ENCODE data around the gene RAPGEF2.
"Not testable (repeated sequence)": the region's sequence is repeated elsewhere in the genome, so short reads cannot be mapped to it uniquely, and the experiment has no call there.

The RAPGEF2 gene

DNA sequence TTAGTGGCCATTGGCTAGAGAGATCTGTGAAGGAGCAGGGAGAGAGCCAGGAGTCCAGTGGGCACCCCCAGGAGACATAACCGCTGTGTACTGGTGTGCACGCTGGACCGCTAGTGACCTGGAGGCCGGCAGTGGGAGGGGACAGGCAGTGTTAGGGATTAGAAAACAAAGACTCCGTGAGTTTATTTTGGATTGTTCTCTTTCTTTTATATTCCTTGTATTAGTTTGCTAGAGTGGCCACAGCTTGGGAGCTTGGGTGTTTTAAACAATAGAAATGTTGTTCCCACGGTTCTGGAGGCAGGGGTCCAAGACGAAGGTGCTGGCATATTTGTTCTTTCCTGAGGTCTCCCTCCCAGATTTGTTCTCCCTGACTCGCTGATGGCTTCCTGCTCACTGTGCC, 266.4 kb downstream of the RAPGEF2 start:
- DNase-seq (ENCODE audit: low spot score) = no peak

DNA sequence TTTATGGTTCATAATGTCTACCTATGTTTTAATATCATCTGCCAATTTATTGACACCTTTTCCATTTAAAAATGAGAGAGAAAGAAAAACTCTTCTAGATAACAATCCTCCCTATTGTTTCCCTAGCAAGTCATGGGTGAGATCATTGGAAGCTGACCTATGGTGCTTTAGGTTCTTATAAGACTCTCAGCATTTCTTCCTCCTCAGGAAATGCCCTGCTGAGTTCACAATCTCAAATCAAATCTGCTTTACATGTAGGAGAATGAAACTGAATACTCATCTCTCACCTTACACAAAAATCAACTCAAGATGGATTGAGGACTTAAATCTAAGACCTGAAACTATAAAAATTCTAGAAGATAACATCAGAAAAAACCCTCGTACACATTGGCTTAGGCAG, 267.4 kb downstream of the RAPGEF2 start:
- DNase-seq (ENCODE audit: low spot score) = no peak

DNA sequence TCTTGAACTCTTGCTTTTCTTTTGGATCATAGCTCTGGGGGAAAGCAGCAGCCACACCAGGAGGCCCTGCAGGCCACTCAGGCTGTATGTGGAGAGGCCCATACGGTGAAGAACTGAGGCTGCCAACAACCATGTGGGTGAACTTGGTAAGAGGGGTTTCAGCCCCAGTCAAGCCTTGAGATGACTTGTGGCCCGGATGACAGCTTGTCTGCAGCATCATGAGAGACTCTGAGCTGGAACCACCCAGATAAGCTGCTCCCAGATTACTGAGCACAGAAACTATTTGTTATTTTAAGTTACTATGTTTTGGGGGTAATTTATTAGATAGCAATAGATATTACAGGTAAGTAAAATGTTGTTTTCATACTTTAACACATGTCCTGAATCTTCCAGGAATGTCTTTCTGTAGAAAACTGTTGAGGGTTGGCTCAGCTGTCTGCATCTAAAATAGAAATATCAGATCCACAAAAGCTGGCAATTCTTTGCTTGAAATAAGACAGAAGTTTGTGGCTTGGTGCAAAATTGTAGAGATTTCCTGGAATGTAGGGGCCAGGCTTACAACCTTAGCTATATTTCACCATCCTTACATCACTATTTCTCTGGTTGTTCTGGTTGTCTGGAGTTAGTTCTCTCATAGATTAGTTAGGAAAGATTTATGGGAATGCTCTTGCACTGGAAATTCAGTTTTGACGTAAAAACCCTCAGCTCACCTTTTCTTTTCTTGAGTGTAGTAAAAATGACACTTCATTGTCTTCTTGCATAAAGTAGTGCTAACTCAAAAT, 272.1 kb downstream of the RAPGEF2 start:
- no peak for DNase-seq (ENCODE audit: low spot score)

DNA sequence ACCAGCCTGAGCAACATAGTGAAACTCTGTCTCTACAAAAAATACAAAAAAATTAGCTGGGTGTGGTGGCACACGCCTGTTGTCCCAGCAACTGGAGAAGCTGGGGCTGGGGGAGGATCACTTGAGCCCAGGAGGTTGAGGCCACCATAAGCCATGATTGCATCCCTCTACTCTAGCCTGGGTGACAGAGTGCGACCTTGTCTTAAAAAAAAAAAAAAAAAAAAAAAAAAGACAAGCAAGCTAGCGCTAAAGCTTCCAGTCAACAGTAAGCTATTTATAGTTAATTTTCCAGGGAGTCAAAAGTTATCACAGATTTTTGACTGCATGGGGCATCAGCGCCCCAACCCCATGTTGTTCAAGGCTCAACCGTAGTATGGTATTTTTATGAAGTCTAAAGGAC, 273.4 kb downstream of the RAPGEF2 start:
- DNase-seq (ENCODE audit: low spot score) = no peak

DNA sequence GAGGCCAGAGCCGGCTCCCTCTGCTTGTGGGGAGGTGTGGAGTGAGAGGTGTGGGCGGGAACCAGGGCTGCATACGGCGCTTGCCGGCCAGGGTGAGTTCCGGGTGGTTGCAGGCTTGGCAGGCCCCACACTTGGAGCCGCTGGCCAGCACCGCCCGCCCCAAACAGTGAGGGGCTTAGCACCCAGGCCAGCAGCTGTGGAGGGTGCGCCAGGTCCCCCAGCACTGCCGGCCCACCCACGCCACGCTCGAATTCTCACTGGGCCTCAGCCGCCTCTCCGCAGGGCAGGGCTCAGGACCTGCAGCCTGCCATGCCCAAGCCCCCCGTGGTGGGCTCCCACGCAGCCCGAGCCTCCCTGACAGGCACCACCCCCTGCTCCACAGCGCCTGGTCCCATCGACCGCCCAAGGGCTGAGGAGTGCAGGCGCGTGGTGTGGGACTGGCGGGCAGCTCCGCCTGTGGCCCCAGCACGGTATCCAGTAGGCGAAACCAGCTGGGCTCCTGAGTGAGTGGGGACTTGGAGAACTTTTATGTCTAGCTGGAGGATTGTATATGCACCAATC, 275.3 kb downstream of the RAPGEF2 start:
- DNase-seq (ENCODE audit: low spot score) = no peak

DNA sequence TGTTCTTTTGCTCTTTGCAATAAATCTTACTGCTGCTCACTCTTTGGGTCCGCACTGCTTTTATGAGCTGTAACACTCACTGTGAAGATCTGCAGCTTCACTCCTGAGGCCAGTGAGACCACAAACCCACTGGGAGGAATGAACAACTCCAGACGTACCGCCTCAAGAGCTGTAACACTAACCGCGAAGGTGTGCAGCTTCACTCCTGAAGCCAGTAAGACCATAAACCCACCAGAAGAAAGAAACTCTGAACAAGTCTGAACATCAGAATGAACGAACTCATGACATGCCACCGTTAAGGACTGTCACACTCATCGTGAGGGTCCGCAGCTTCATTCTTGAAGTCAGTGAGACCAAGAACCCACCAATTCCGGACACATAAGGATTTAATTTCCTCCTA, 276.2 kb downstream of the RAPGEF2 start:
- not testable (repeated sequence) for DNase-seq (ENCODE audit: low spot score)

DNA sequence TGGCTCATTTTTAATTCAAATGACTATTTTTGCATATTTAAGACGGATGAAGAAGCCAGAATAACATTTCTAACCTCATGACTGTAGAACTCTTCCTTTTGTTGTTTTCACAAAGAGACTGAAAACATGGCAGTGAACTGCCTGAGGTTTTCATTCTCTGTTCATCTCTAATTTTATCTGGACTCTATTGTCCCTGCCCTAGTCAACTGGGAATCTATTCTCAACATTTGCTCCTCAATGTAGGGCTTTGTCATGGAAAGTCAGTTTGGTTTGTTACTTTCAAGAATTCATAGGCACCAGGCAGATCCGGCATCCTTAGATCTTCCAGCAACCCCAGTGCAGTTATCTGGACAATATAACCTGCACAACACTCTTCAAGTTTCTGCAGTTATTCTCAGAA, 277.0 kb downstream of the RAPGEF2 start:
- no peak for DNase-seq (ENCODE audit: low spot score)

DNA sequence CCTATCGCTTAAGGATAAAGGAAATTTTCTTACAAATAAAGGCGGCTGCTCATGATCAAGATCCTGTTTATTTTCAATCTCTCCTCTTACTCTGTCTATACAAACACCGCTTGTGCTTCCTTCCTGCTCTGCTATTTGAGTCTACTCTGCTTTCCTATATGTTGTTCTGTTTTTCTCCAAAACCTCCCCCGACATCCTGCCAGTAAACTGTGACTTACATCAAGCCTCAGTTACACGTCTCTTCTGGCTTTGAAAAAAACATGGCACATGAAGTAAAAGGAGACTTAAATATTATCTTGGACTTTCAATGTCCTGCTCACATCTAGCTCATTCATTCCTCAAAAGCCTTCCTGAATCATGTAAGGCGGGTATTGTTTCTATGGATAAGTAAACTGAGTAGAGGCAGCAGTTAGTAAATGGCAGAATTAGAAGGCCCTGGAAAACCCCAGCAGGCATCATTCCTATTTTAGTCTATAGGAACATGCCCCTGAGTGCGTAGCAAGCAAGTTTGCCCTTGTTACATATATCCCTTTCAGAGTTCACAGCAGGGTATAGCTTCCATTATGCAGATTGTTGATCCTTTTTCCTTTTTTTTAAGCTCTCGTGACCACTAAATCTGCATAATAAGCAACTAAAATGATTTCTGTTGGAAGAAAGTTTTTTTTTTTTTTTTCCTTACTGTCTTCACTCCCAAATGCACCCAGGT, 280.1 kb downstream of the RAPGEF2 start:
- no peak for DNase-seq (ENCODE audit: low spot score)

DNA sequence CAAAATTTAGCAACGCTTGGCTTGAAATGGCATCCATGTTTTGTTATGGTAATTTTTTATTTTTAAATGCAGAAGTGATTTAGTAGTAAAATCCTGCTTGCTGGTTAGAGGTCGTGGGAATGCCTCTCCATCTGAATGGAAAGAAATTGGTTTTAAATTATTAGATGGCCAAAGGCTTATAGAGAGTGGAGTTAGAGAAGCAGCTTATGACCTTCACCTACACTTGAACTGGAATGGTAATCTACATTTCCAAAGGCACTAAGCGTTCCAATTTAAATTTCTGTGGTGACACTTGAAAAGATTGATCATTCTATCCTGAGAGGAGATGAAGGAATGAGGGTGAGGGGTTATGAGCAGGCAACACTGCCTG, 280.7 kb downstream of the RAPGEF2 start:
- no peak for DNase-seq (ENCODE audit: low spot score)

DNA sequence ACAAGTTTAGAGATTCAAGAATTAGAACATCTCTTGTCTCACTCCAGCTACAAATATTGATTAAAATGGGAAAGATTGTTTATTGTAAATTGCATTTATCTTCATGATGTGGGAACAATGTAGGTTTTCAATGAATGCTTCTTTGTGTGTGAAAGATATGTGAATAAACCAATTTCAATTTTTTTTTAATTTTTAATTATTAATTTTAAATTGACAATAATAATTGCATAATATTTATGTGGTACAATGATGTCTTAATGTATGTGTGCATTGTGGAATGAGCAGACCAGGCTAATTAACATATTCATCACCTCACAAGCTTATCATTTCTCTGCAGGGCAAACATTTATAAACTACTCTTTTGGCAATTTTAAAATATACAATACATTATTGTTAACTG, 281.1 kb downstream of the RAPGEF2 start:
- DNase-seq (ENCODE audit: low spot score) = no peak

DNA sequence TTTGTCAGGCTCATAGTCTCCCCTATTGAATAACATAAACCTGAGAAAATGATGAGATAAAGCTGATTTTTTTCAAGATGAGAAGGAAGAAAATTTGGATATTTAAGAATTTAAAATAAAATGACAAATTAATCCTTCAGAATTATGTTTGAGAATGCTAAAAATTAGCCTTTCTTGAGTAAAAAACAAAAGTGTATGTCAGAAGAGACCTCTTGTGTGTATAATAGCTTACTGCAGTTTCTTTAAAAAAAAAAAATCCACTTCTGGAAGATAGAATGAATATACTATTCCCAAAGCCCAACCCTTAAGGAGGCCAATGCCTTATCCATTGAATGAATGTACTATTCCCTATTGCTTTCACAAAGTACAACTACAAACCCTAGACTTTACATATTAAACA, 281.8 kb downstream of the RAPGEF2 start:
- DNase-seq (ENCODE audit: low spot score) = no peak

DNA sequence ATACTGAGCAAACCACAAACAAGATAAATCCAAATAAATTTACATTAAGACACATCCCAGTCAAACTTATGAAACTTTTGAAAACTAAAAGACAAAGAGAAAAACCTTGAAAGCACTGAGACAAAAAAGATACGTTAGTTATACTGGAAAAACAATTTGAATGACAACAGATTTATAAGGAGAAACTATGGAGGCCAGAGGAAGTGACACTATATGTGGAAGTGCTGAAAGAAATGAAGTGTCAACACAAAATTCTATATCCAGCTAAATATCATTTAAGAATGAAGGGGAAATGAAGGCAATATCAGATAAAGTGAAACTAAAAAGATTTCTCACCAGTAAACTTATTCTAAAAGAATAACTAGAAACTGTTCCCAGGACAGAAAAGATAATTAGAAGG, 283.7 kb downstream of the RAPGEF2 start:
- no peak for DNase-seq (ENCODE audit: low spot score)

DNA sequence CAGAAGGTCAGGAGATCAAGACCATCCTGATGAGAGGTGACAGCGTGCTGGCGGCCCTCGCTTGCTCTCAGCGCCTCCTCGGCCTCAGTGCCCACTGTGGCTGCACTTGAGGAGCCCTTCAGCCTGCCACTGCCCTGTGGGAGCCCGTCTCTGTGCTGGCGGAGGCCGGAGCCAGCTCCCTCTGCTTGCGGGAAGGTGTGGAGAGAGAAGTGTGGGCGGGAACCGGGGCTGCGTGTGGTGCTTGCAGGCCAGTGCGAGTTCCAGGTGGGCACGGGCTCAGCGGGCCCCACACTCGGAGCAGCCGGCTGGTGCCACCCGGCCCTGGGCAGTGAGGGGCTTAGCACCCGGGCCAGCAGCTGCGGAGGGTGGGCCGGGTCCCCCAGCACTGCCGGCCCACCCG, 286.9 kb downstream of the RAPGEF2 start:
- no peak for DNase-seq (ENCODE audit: low spot score)

DNA sequence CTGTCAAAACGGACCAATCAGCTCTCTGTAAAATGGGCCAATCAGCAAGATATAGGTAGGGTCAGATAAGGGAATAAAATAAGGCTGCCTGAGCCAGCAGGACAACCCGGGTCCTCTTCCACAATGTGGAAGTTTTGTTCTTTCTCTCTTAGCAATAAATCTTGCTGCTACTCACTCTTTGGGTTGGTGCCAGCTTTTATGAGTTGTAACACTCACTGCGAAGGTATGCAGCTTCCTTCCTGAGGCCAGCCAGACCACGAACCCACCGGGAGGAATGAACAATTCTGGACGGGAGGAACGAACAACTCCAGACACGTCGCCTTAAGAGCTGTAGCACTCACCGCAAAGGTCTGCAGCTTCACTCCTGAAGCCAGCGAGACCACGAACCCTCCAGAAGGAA, 287.8 kb downstream of the RAPGEF2 start:
- DNase-seq (ENCODE audit: low spot score) = no peak

DNA sequence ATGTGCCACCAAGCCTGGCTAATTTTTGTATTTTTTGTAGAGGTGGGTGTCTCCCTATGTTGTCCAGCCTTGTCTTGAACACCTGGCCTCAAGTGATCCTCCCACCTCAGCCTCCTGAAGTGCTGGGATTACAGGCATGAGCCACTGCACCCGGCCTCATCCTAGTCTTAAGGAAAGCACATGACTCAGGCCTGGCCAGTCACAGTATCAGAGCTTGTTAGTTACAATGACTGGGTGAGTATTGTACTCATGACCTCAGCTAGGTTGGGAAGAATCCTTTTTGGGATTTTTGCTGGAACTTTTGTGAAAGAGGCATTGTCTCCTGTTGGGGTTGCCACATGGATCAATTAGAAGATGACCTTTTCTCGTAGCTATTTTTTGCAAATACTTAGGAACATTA, 292.8 kb downstream of the RAPGEF2 start:
- DNase-seq (ENCODE audit: low spot score) = no peak

DNA sequence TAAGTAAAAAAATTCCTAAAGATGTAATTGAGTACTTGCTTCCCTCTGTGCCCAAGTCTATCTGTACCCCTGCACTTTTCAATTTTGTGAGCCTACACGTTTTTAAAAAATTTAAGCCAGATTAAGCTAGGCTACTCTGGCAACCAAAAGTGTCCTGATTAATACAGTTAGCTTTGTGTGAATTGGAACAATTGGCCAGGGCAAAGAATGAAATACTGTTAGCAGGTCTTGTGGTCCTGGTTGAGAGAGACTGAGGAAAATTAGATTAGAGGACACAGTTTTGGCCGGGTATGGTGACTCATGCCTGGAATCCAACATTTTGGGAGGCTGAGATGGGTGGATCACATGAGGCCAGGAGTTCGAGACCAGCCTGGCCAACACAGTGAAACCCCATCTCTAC, 293.3 kb downstream of the RAPGEF2 start:
- DNase-seq (ENCODE audit: low spot score) = no peak

DNA sequence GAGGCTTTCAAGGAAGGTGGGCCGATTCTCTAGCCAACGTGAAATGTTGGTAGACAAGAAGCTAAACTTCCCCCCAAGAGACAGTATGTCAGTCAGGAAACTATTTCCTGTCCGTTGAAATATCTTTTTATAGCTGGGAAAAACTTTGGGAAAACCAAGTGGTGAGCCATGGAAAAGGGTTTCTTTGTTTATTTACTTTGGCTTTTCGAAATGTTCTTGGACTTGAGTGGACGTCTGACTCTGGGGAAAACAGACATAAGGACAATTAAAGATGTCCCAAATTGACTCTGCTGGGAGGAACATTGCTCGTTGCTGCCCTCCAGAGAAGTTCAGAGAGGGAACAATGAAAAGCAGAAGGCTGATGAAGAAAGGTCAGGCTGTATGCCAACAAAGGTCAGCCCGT, 295.4 kb downstream of the RAPGEF2 start:
- no peak for DNase-seq (ENCODE audit: low spot score)

DNA sequence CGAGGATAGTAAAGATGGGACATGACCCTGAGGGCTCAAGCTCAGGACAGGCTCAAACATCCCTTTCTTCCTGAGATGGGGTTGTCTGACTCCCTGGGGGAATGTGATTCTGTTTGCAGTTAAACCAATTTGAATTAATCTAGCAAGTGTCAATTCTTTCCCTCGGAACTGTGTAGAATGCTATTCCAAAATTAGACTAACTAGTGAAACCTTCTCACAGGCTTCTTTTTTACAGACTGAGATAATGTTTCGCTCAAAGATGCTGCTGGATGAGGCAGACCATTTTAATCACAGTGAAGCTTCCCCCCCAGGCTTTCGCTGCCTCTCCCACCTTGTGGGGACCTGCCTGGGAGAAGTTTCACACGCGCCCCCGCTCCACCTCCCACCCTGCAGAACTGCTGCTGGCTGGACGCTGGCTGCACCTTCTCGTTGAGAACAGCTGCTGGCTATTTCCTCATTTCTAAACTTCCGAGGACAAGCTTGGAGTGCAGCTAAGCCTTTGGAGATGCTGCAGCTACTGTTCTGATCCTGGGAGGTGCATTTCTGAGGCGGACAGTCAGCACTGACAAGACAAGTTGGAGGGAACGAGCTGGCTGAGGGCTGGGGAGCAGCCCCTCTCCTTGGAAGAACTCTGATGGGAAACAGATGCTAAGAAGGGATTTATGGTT, 297.8 kb downstream of the RAPGEF2 start:
- no peak for DNase-seq (ENCODE audit: low spot score)

DNA sequence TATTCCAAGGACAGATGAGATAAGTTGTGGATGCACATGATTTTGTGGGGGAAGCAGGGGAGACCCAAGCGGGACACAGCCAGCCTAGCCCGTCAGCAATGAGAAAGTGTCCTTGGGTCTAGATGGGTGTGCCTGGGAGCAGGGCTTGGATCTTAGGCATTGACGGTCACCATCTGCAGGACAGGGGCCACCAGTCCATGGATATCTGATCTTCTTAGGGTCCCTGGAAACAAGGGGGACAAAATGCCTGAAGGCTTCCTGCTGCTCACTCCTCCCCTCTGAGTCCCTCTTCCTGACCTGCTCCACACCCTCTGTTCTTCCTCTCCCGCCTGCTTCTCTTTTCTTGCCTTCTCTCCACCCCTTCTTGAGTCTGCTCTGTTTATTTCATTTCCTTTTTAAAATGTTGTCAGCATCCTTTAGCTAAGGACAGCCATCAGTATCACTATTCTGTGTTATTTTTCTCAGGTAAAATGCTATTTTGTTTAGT, 298.4 kb downstream of the RAPGEF2 start:
- no peak for DNase-seq (ENCODE audit: low spot score)

DNA sequence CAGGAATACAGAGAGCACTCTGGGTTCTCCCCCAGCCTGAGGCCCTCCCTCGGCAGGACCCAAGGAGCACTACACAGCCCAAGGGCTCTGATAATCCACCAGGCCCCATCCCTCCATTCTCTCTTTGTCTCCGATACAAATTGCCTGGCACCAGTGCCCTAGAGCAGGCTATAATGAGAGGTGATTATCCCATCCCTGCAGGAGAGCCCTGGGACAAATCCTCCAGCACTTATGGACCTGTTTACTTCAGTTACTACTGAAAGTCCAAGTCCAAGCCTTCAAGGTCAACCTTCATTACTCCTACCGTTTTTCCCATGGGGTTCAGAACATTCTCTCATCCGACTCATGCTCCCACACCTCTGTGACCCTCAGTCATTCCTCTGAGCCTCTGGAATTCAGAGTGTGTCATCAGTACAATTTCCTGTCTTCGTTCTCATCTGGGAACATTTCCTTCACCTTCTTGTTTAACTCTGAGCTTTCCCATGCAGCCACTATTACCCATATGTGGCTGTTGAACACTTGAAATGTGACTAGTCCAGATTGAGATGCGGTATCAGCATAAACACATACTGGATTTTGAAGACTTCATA, 299.0 kb downstream of the RAPGEF2 start:
- no peak for DNase-seq (ENCODE audit: low spot score)
